Liver (tissue), 9 donors: ENCODE results near the gene NHERF1. TPM values are rescaled to one million over a fixed set of nuclear protein-coding genes. Genes with fewer than 3 reads are reported as not detected.

Experiments used
- DNase-seq: peaks from one replicate; pipeline ENCODE4 v3.0.0-alpha.2; 2017; ENCODE audit warnings: low spot score
- H3K27ac ChIP-seq, 2 donors: one replicate each; pipeline ENCODE4 v1.7.0; 2013; ENCODE audit warnings: inconsistent platforms in 2 of 2, low read length in 2 of 2, control low read depth in 1 of 2, low read depth in 1 of 2, mild to moderate bottlenecking in 1 of 2
- H3K27me3 ChIP-seq, 4 donors: one replicate each; pipeline versions ENCODE4 v1.6.1 to v1.7.0; 2013; ENCODE audit warnings: low read length in 3 of 4, inconsistent platforms in 1 of 4, mild to moderate bottlenecking in 1 of 4, moderate library complexity in 1 of 4; ENCODE audit not compliant: control insufficient read depth in 4 of 4, insufficient read depth in 4 of 4
- H3K36me3 ChIP-seq, 4 donors: one replicate each; pipeline versions ENCODE4 v1.6.1 to v1.7.0; 2013; ENCODE audit warnings: low read length in 3 of 4, mild to moderate bottlenecking in 3 of 4, low read depth in 1 of 4, moderate library complexity in 1 of 4; ENCODE audit not compliant: control insufficient read depth in 4 of 4, insufficient read depth in 3 of 4
- H3K4me1 ChIP-seq, 4 donors: one replicate each; pipeline versions ENCODE4 v1.6.1 to v1.7.0; 2013; ENCODE audit warnings: low read length in 3 of 4, mild to moderate bottlenecking in 3 of 4, moderate library complexity in 1 of 4; ENCODE audit not compliant: control insufficient read depth in 4 of 4, insufficient read depth in 4 of 4
- H3K4me3 ChIP-seq, 3 donors: one replicate each; pipeline versions ENCODE4 v1.6.1 to v1.7.0; 2013; ENCODE audit warnings: low read length in 3 of 3, control low read depth in 1 of 3, low read depth in 1 of 3, mild to moderate bottlenecking in 1 of 3
- H3K9ac ChIP-seq, 2 donors: one replicate each; pipeline ENCODE4 v1.7.0; 2013; ENCODE audit warnings: low read length in 2 of 2, mild to moderate bottlenecking in 2 of 2, moderate library complexity in 2 of 2, control low read depth in 1 of 2, low read depth in 1 of 2
- H3K9me3 ChIP-seq, 4 donors: one replicate each; pipeline versions ENCODE4 v1.6.1 to v1.7.0; 2013; ENCODE audit warnings: low read length in 3 of 4; ENCODE audit not compliant: control insufficient read depth in 4 of 4
- CTCF ChIP-seq: fragments of 150-350 bp; IDR thresholded peaks from 2 replicates; pipeline ENCODE4 v1.5.1; 2017; ENCODE audit warnings: improper control_type of control experiment, low read depth, low read length; ENCODE audit not compliant: missing input control
- FOXA1 ChIP-seq: IDR thresholded peaks from 2 replicates; pipeline ENCODE4 v1.6.1; 2016; ENCODE audit warnings: antibody characterized with exemption
- FOXA2 ChIP-seq: IDR thresholded peaks from 2 replicates; pipeline ENCODE4 v1.6.1; 2016; ENCODE audit warnings: antibody characterized with exemption
- GABPA ChIP-seq, 2 donors: IDR thresholded peaks in 1 of 2; conservative IDR thresholded peaks in 1 of 2; 2 replicates each; pipeline ENCODE4 v1.6.1; 2016; ENCODE audit warnings: antibody characterized with exemption in 2 of 2, mild to moderate bottlenecking in 1 of 2, moderate library complexity in 1 of 2
- HNF4A ChIP-seq, 2 donors: conservative IDR thresholded peaks; 2 replicates each; pipeline ENCODE4 v1.6.1; 2016; ENCODE audit warnings: antibody characterized with exemption in 2 of 2, mild to moderate bottlenecking in 2 of 2
- HNF4G ChIP-seq: IDR thresholded peaks from 2 replicates; pipeline ENCODE4 v1.6.1; 2016; ENCODE audit warnings: antibody characterized with exemption
- JUND ChIP-seq, 2 donors: IDR thresholded peaks; 2 replicates each; pipeline ENCODE4 v1.6.1; 2016; ENCODE audit warnings: antibody characterized with exemption in 2 of 2
- MAX ChIP-seq: IDR thresholded peaks from 2 replicates; pipeline ENCODE4 v1.6.1; 2016; ENCODE audit warnings: antibody characterized with exemption
- NR2F2 ChIP-seq: IDR thresholded peaks from 2 replicates; pipeline ENCODE4 v1.6.1; 2016; ENCODE audit warnings: antibody characterized with exemption
- RAD21 ChIP-seq, 2 donors: IDR thresholded peaks; 2 replicates each; pipeline ENCODE4 v1.6.1; 2016; ENCODE audit warnings: antibody characterized with exemption in 2 of 2, mild to moderate bottlenecking in 2 of 2
- RXRA ChIP-seq, 2 donors: IDR thresholded peaks; 2 replicates each; pipeline ENCODE4 v1.6.1; 2017 to 2018; ENCODE audit warnings: antibody characterized with exemption in 2 of 2, mild to moderate bottlenecking in 1 of 2
- SP1 ChIP-seq: IDR thresholded peaks from 2 replicates; pipeline ENCODE4 v1.6.1; 2018; ENCODE audit warnings: antibody characterized with exemption, mild to moderate bottlenecking
- TAF1 ChIP-seq: conservative IDR thresholded peaks from 2 replicates; pipeline ENCODE4 v1.6.1; 2016; ENCODE audit warnings: antibody characterized with exemption, mild to moderate bottlenecking
- YY1 ChIP-seq: IDR thresholded peaks from 2 replicates; pipeline ENCODE4 v1.6.1; 2016; ENCODE audit warnings: antibody characterized with exemption, mild to moderate bottlenecking
- WGBS: extraction: QIAGEN DNeasy Blood & Tissue Kit; methylation state at CpG from one replicate; pipeline ENCODE4 v1.1.7; 2013; 5-methylcytosine and 5-hydroxymethylcytosine counted together
- polyA plus RNA-seq, 2 donors: library from polyadenylated mRNA; stranded (reverse) in 1 of 2; unstranded in 1 of 2; fragments of 200-250 nt in 1 of 2; fragments of >200 nt in 1 of 2; fragmentation: Nextera tagmentation in 1 of 2; extraction: Ambion mirVana in 1 of 2; gene quantifications; one replicate each; pipeline versions ENCODE4 v1.2.1 to v1.2.3, GENCODE V29; 2013 to 2015
- total RNA-seq, 2 donors: library from RNA; depleted of rRNA; stranded (reverse); fragments of >200 nt; gene quantifications; one replicate each; pipeline ENCODE4 v1.2.3, GENCODE V29; 2014
- TF ChIP-seq, protein P1 (sequence below): IDR thresholded peaks from 2 replicates; pipeline ENCODE4 v1.6.1; 2016; ENCODE audit warnings: antibody characterized with exemption
- donor health status: healthy.
- donor health status: healthy.
- donor health status: healthy.
- donor health status: healthy.
- donor health status: healthy.

NHERF1 gene
- total and polyA plus RNA-seq, 4 donors, result 38.1 to 160 (median 94.7) TPM

GRCh38 chr17:74805591-74805991 is 57.2 kb downstream of the NHERF1 start (continued):
- TF ChIP-seq HNF4G (no peak), YY1 (no peak), JUND (IDR thresholded peaks at IDR 0.05) (no peak)
- TF ChIP-seq, protein P1, sequence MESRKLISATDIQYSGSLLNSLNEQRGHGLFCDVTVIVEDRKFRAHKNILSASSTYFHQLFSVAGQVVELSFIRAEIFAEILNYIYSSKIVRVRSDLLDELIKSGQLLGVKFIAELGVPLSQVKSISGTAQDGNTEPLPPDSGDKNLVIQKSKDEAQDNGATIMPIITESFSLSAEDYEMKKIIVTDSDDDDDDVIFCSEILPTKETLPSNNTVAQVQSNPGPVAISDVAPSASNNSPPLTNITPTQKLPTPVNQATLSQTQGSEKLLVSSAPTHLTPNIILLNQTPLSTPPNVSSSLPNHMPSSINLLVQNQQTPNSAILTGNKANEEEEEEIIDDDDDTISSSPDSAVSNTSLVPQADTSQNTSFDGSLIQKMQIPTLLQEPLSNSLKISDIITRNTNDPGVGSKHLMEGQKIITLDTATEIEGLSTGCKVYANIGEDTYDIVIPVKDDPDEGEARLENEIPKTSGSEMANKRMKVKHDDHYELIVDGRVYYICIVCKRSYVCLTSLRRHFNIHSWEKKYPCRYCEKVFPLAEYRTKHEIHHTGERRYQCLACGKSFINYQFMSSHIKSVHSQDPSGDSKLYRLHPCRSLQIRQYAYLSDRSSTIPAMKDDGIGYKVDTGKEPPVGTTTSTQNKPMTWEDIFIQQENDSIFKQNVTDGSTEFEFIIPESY, result no peak

DNA sequence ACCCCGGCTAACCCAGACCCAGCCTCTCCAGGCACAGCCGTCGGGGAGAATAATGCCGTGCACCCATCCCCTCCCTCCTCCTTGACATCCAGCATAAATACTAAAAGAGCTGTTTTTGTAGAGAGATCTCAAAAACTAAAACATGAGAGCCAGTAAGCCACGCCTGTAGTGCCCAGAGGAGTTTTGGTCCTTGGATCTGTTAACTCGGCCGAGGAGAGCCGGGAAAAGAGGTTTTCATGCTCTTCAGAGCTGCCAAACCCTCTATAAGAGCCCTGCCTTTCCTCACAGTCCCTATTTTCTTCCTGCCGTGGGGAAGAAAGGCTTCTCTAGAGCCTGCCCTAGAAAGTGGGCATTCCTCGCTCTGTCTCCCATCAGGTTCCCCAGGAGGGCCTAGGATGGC is 57.9 kb downstream of the NHERF1 start:
- no peaks in the 10 kb centered on the region for H3K27me3 ChIP-seq
- no peak overlapping the region for H3K27ac ChIP-seq
- no peak for DNase-seq
- no peak overlapping the region for H3K4me3 ChIP-seq
- H3K36me3 ChIP-seq, result peaks cover 0 to 15% (median under 1%) of the 10 kb centered on the region in 4 donors
- no peaks in the 10 kb centered on the region for H3K9me3 ChIP-seq
- H3K4me1 ChIP-seq, result no peaks in the 10 kb centered on the region
- 94% methylated on average over 10 of the region's 10 CpGs for whole genome bisulfite sequencing
- no peak overlapping the region for H3K9ac ChIP-seq
- no peak for TF ChIP-seq SP1
- TF ChIP-seq NR2F2, result no peak
- TF ChIP-seq RXRA (IDR thresholded peaks at IDR 0.05), result no peak
- no peak for TF ChIP-seq CTCF
- TF ChIP-seq MAX, result no peak
- no peak for TF ChIP-seq HNF4G
- no peak for TF ChIP-seq FOXA2
- no peak for TF ChIP-seq FOXA1

DNA sequence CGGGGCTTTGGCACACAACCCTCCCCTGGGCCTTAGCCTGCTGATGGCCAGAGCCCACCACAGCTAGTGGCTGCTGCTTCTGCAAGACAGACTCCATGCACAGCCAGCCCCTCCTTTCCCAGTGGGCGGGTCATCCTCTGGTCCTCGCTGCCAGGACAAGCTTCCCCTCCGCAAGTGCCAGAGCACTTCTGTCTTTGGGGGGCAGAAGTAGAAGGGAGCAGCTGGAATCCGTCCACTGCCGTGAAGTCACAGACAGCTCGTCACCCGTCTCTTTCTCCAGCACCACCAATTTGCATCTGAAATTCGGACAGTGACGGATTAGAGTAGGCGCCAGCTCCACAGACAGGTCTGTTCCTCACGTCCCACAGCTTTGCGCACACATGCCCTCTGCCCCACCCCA is 59.0 kb downstream of the NHERF1 start:
- Histone ChIP-seq H3K27ac (no peak overlapping the region), H3K27me3 (no peaks in the 10 kb centered on the region), H3K4me1 (peaks cover 0 to 3% (median 0%) of the 10 kb centered on the region in 4 donors), H3K4me3 (no peak overlapping the region), H3K9ac (no peak overlapping the region), H3K9me3 (no peaks in the 10 kb centered on the region), H3K36me3 (peaks cover 0 to 8% (median 0%) of the 10 kb centered on the region in 4 donors)
- 90% methylated on average over 13 of the region's 13 CpGs for WGBS
- no peak for DNase-seq
- TF ChIP-seq MAX, result no peak
- no peak for TF ChIP-seq RAD21 (IDR thresholded peaks at IDR 0.05)
- TF ChIP-seq CTCF, result no peak
- no peak for TF ChIP-seq RXRA (IDR thresholded peaks at IDR 0.05)
- no peak for TF ChIP-seq NR2F2
- TF ChIP-seq GABPA (IDR thresholded peaks at IDR 0.05 in 1 of 2, conservative IDR thresholded peaks at IDR 0.05 in 1 of 2), result no peak
- TF ChIP-seq SP1, result no peak
- TF ChIP-seq, protein P1, result no peak
- no peak for TF ChIP-seq JUND (IDR thresholded peaks at IDR 0.05)
- no peak for TF ChIP-seq HNF4G
- TF ChIP-seq HNF4A (conservative IDR thresholded peaks at IDR 0.05), result no peak
- TF ChIP-seq TAF1, result no peak
